Cerebellar cortex (tissue), 1 donor: ENCODE data around the gene NOX4.
"Not testable (repeated sequence)": the region's sequence is repeated elsewhere in the genome, so short reads cannot be mapped to it uniquely, and the experiment has no call there.

Source experiments
- DNase-seq: peaks from one replicate; pipeline ENCODE4 v3.0.0-alpha.2; 2015; ENCODE audit warnings: low spot score

The NOX4 gene

DNA sequence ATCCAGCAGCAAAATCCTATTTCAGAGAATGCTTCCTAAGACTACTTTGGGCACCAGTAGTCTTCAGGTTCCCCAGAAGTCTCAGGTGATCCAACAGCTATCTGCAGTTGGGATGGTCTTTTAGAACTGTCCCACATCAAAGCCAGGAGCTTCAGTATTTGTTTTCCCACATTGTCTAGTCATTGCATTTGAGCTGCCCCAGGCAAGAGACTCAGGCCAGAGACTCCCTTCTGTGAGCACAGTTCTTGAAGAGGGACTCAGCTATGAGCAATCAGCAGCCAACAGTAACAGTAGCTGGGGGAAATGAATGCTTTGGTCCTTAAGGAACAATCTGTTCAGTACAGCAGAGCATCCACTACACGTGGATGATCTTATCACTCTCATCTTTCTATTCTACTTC lies 188.1 kb downstream of the NOX4 start:
- DNase-seq = not testable (repeated sequence)

DNA sequence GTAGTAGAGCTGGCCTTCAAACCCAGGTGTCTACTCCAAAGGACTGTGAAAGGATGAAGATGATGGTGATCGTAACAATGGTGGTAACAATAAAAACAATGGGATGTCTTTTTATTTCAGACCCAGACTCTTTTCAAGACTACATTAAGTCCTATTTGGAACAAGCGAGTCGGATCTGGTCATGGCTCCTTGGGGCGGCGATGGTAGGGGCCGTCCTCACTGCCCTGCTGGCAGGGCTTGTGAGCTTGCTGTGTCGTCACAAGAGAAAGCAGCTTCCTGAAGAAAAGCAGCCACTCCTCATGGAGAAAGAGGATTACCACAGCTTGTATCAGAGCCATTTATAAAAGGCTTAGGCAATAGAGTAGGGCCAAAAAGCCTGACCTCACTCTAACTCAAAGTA lies 196.2 kb downstream of the NOX4 start:
- not testable (repeated sequence) for DNase-seq

DNA sequence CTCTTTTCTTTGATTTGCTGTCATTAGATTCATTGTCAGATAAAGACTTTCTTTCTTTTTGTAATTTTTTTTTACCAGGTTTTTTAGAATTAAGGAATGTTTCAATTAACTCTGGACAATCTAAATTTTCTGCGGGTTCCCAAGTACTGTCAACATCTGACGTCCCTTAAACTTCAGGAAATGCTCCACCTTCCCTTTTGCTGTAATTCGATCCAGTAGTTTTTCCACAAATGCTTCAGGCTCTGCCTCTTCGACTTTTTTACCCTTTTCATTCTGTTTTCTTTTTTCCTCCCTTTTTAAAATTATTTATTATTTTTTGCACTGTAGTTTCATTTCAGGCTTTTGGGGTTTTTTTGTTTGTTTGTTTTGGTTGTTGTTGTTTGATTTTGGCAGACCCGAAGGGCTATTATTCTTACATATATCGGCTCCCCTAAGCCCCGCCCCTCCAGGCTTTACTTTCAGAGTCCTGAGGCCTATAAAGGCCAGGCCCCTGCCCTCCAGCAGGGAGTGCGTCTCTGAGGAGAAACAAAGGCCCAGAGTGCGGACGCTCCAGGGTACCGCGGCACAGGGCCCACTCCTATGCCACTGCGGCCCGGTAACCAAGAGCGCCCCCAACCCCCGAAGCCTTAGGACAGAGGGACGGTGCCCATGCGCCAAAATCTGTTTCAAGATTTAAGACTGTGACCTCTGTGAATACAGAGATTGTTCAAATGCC lies 197.1 kb downstream of the NOX4 start:
- DNase-seq = no peak

DNA sequence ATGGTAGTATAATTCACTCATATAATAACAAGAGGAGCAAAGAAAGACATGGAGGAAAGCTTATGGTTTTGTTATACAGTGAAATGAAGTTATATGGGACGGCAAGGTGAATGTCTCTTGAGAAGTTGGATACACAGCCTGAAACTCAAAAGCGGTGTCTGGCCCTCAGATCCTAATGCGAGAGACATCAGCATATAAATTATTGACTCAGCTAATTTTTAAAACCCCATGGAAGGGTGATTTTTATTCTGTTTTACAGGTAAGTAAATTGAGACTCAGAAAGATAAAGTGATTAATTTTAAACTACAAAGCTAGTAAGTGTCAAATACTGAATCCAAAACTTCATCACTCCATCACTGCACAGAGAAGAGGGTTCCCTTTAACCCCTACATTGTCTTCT lies 203.2 kb downstream of the NOX4 start:
- not testable (repeated sequence) for DNase-seq

DNA sequence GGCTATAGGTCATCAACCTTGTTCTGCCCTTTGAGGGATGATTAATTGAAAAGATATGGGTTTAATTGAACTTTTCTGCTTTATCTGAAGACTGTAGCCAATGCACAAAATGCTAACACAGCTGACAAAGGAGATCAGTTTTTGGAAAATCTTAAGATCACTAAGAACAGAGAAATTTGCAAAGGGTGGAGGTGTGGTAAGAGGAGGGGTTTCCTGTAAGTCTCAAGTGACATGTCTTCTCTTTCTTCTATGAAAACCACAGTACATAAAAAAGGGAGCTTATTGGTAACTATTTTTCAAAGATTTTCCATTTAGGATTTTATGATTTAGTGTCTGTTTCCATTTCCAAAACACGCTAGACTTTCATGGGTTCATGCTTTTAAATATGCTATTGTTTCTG lies 204.6 kb downstream of the NOX4 start:
- not testable (repeated sequence) for DNase-seq

DNA sequence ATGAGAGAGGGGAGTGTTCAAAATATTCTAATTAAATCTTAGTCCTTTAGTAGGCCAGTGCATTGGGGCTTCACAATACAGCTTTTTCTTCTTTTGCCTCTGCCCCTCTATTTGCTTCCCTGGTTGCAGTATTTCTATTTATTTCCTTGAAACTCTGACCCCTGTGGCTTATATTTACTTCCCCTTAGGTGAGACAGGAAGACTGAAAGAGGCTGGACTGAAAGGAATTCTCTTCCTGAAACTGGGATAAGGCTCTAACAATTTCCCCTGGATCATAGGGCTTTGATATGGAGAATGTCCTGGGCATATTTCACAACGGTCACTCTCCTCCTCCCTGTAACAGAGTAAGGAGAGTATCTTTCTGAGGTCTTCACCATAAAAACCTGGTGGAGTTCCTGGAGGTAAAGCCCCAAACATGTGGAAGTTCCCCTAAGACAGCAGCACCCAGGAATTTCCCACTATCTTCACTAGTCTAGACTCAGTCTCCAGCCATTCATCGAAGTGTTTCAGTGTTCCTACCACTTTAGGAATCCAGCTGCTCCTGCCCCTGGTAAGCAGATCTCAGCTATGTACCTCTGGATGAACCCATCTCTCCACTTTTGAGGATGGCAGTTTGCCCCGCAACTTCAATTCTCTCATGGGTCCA lies 210.0 kb downstream of the NOX4 start:
- not testable (repeated sequence) for DNase-seq

DNA sequence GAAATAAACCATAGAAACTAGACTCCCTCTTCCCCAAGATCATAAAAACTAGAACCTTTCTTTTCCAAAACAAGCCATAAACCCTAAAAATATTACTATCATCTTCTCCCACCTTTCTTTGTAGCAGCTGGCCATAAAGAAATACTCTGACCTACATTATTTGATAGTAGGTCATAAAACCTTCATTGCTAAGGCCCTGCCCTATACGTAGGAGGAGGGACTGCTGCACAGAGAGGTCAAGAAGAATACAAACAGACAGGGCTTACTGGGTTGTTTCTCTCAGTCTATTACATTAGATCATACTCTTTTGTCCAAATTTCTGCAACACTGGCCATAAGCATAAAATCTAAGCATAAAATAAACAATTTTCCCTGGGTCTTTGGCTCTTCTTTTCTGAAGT lies 212.0 kb downstream of the NOX4 start:
- no peak for DNase-seq

DNA sequence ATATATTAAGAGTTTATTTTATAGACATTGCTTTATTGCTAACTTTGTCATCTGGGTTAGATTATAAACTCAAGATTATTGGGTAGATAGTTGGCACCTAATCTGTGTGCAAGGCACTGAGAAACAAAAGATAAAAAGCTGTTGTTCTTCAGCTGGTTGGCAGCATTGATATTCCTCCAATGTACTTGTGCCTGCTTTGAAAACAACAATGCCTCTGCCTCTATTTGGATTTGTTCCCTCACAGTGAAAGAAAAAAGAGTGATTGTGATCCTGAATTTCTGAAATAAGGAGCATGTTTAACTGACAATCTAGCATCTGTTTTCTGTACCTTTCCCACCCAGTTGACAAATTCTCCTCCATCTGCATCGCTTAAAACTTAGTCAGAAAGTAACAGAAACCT lies 215.2 kb downstream of the NOX4 start:
- no peak for DNase-seq
